Measurements from ENCODE around the gene ARID2.

GRCh38 chr12:45878630-45879255 is 149.2 kb downstream of the ARID2 start:
- no peak for TF ChIP-seq RAD21 (IDR thresholded peaks at IDR 0.05; ENCODE audit: low read length)
- no peak for TF ChIP-seq MXI1 (IDR thresholded peaks at IDR 0.05; ENCODE audit: borderline replicate concordance, low read depth, low read length)
- no peak for TF ChIP-seq POLR2A (IDR thresholded peaks at IDR 0.05; ENCODE audit: low read depth, low read length)
- TF ChIP-seq, protein P1, sequence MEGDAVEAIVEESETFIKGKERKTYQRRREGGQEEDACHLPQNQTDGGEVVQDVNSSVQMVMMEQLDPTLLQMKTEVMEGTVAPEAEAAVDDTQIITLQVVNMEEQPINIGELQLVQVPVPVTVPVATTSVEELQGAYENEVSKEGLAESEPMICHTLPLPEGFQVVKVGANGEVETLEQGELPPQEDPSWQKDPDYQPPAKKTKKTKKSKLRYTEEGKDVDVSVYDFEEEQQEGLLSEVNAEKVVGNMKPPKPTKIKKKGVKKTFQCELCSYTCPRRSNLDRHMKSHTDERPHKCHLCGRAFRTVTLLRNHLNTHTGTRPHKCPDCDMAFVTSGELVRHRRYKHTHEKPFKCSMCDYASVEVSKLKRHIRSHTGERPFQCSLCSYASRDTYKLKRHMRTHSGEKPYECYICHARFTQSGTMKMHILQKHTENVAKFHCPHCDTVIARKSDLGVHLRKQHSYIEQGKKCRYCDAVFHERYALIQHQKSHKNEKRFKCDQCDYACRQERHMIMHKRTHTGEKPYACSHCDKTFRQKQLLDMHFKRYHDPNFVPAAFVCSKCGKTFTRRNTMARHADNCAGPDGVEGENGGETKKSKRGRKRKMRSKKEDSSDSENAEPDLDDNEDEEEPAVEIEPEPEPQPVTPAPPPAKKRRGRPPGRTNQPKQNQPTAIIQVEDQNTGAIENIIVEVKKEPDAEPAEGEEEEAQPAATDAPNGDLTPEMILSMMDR (conservative IDR thresholded peaks at IDR 0.05; ENCODE audit: low read depth, low read length): no peak
- no peak for TF ChIP-seq CEBPB (IDR thresholded peaks at IDR 0.05; ENCODE audit: low read depth, low read length)
